Body of pancreas (tissue), 4 donors: ENCODE results near the gene BMP7. TPM values are rescaled to one million over a fixed set of nuclear protein-coding genes. Genes with fewer than 3 reads are reported as not detected.

Experiments
- ATAC-seq: fragments of 150-250 bp; one replicate; pipeline ENCODE4 v1.9.1; 2016
- DNase-seq, 4 donors: peaks; one replicate each; pipeline ENCODE4 v3.0.0-alpha.2; 2019
- H3K27ac ChIP-seq, 4 donors: fragments of 200-600 bp; sonication (generic); 1 replicate in 3 of 4; 2 replicates in 1 of 4; pipeline versions ENCODE4 v1.5.1 to v1.6.1; 2016 to 2019; ENCODE audit warnings: mild to moderate bottlenecking in 1 of 4, mixed read lengths in 1 of 4, moderate library complexity in 1 of 4
- H3K27me3 ChIP-seq, 2 donors: fragments of 200-600 bp; sonication (generic); one replicate each; pipeline ENCODE4 v1.6.0; 2016; ENCODE audit warnings: mild to moderate bottlenecking in 1 of 2
- H3K36me3 ChIP-seq, 2 donors: fragments of 200-600 bp; sonication (generic); replicated peaks in 1 of 2; 2 replicates each; pipeline ENCODE4 v1.5.1; 2016; ENCODE audit warnings: low read depth in 2 of 2; ENCODE audit not compliant: insufficient read depth in 1 of 2
- H3K4me1 ChIP-seq: fragments of 200-600 bp; sonication (generic); one replicate; pipeline ENCODE4 v1.6.0; 2016
- H3K4me3 ChIP-seq, 2 donors: fragments of 200-600 bp; sonication (generic); 1 replicate in 1 of 2; 2 replicates in 1 of 2; pipeline ENCODE4 v1.5.1; 2016 to 2019
- H3K9me3 ChIP-seq, 3 donors: fragments of 200-600 bp; sonication (generic); 1 replicate in 2 of 3; 2 replicates in 1 of 3; pipeline ENCODE4 v1.5.1; 2016
- CTCF ChIP-seq, 7 experiments: fragments of 450-650 bp in 4 of 7; fragments of 200-600 bp in 3 of 7; sonication (generic) in 3 of 7; IDR thresholded peaks; one replicate each; pipeline ENCODE4 v1.5.1; 2016 to 2019; ENCODE audit warnings: antibody characterized with exemption in 7 of 7
- POLR2A ChIP-seq, 3 donors: fragments of 450-650 bp; IDR thresholded peaks; one replicate each; pipeline ENCODE4 v1.6.1; 2016; ENCODE audit warnings: antibody characterized with exemption in 3 of 3, mild to moderate bottlenecking in 2 of 3
- WGBS, 2 donors: methylation state at CpG; one replicate each; pipeline ENCODE4 v1.1.5; 2017; 5-methylcytosine and 5-hydroxymethylcytosine counted together
- intact Hi-C: fragments of 100-400 bp; cut with DNase I; formaldehyde crosslinking; loops from one replicate; pipeline ENCODE4 v1.15.1; 2023
- total RNA-seq, 2 donors: library from RNA; depleted of rRNA; stranded (reverse); fragments of >200 nt; gene quantifications; one replicate each; pipeline ENCODE4 v1.1.0, GENCODE V29; 2016

The BMP7 gene
- total RNA-seq, 2 donors from 2014 or later, result 4.2 TPM; not detected in 1

GRCh38 chr20:57278457-57278856, 12.0 kb upstream of the BMP7 start:
- DNase-seq, result no peak
- intact Hi-C loops, result no loop called here
- no peak for ATAC-seq
- no peak for TF ChIP-seq CTCF (IDR thresholded peaks at IDR 0.05)
- TF ChIP-seq POLR2A (IDR thresholded peaks at IDR 0.05), result no peak
- H3K27me3 ChIP-seq, result peaks cover 0 to 3% of the 10 kb centered on the region in 2 donors
- H3K27ac ChIP-seq, result no peak overlapping the region
- WGBS, 2 donors, result 30 to 36% methylated on average over 9 of the region's 9 CpGs
- H3K4me1 ChIP-seq, result no peaks in the 10 kb centered on the region
- H3K4me3 ChIP-seq, result no peak overlapping the region
- H3K36me3 ChIP-seq, result no peaks in the 10 kb centered on the region
- no peaks in the 10 kb centered on the region for H3K9me3 ChIP-seq

- no peak overlapping the region for H3K4me3 ChIP-seq
- intact Hi-C loops, result no loop called here
- ATAC-seq (no peak), DNase-seq (no peak)
- H3K27ac ChIP-seq, result no peak overlapping the region
- peaks cover 0 to 3% of the 10 kb centered on the region in 2 donors for H3K27me3 ChIP-seq
- H3K36me3 ChIP-seq, result no peaks in the 10 kb centered on the region
- no peaks in the 10 kb centered on the region for H3K9me3 ChIP-seq
- 71 to 72% methylated on average over 8 of the region's 8 CpGs for WGBS, 2 donors
- H3K4me1 ChIP-seq, result no peaks in the 10 kb centered on the region
- TF ChIP-seq CTCF (IDR thresholded peaks at IDR 0.05), result no peak
- TF ChIP-seq POLR2A (IDR thresholded peaks at IDR 0.05), result no peak
Measured at GRCh38 chr20:57277398-57278105, 11.1 kb upstream of the BMP7 start.

- DNase-seq (no peak), ATAC-seq (no peak)
- H3K9me3 ChIP-seq, result no peaks in the 10 kb centered on the region
- no peaks in the 10 kb centered on the region for H3K36me3 ChIP-seq
- WGBS, 2 donors, result 73 to 75% methylated on average over 5 of the region's 5 CpGs
- H3K4me3 ChIP-seq, result no peak overlapping the region
- peaks cover 0 to 3% of the 10 kb centered on the region in 2 donors for H3K27me3 ChIP-seq
- TF ChIP-seq POLR2A (IDR thresholded peaks at IDR 0.05) (no peak), CTCF (IDR thresholded peaks at IDR 0.05) (no peak)
- no peak overlapping the region for H3K27ac ChIP-seq
- no peaks in the 10 kb centered on the region for H3K4me1 ChIP-seq
- intact Hi-C loops, result no loop called here
Measured at GRCh38 chr20:57276221-57276620, 9.8 kb upstream of the BMP7 start.

GRCh38 chr20:57275813-57276212, 9.4 kb upstream of the BMP7 start:
- ATAC-seq, result no peak
- WGBS, 2 donors, result 55 to 64% methylated on average over 5 of the region's 5 CpGs

More at GRCh38 chr20:57275813-57276212, 9.4 kb upstream of the BMP7 start:
- Histone ChIP-seq H3K27ac (no peak overlapping the region), H3K9me3 (no peaks in the 10 kb centered on the region), H3K27me3 (peaks cover 0 to 3% of the 10 kb centered on the region in 2 donors), H3K4me3 (no peak overlapping the region), H3K4me1 (no peaks in the 10 kb centered on the region), H3K36me3 (no peaks in the 10 kb centered on the region)
- DNase-seq, result no peak
- TF ChIP-seq POLR2A (IDR thresholded peaks at IDR 0.05), result no peak
- TF ChIP-seq CTCF (IDR thresholded peaks at IDR 0.05), result no peak
- intact Hi-C loops, result no loop called here
